Endothelial cell of umbilical vein (primary cell): Measurements from ENCODE around the gene RGS7. TPM values are rescaled to one million over a fixed set of nuclear protein-coding genes. Genes with fewer than 3 reads are reported as not detected.

Experiments used
- BruUV-seq: library from RNA; stranded (reverse); fragments of 400-500 nt; replicated peaks from 2 replicates; lab custom pipeline; 2021; lab: Mats Ljungman, UMichigan
- CTCF ChIA-PET: fragments of 300-600, 350-600 bp; sonication (Branson Sonifier 250); formaldehyde crosslinking; loops from one replicate; lab custom pipeline; 2021; ENCODE audit warnings: antibody characterized with exemption, inconsistent platforms; lab: Charles Lee
- POLR2A ChIA-PET: fragments of 300-600, 350-600 bp; sonication (Branson Sonifier 250); formaldehyde crosslinking; loops from one replicate; lab custom pipeline; 2021; ENCODE audit warnings: antibody characterized with exemption, inconsistent platforms; lab: Charles Lee
- DNase-seq: peaks from one replicate; pipeline ENCODE4 v3.0.0-alpha.2; 2011; ENCODE audit warnings: low read depth, low spot score
- FAIRE-seq: peaks from 2 replicates; lab custom pipeline; 2011; peaks lifted over from hg19 to GRCh38; lab: Jason Lieb, UNC
- H2AFZ ChIP-seq: 2 replicates; pipeline ENCODE4 v1.6.0; 2012; ENCODE audit warnings: low read depth, low read length, control low read depth, inconsistent platforms
- H3K27ac ChIP-seq: 2 replicates; pipeline ENCODE4 v1.5.1; 2011; ENCODE audit warnings: low read depth, mild to moderate bottlenecking, control low read depth, low read length, moderate library complexity; ENCODE audit not compliant: insufficient read depth
- H3K27me3 ChIP-seq, 2 experiments: 2 replicates each; pipeline versions ENCODE4 v1.6.0 to v1.6.1; 2011; ENCODE audit warnings: low read length in 2 of 2, mixed read lengths in 1 of 2; ENCODE audit not compliant: control insufficient read depth in 2 of 2, insufficient read depth in 2 of 2
- H3K36me3 ChIP-seq, 2 experiments: 2 replicates in 1 of 2; 3 replicates in 1 of 2; pipeline ENCODE4 v1.5.1; 2011; ENCODE audit warnings: low read length in 2 of 2, mild to moderate bottlenecking in 1 of 2, moderate library complexity in 1 of 2; ENCODE audit not compliant: control insufficient read depth in 2 of 2, insufficient read depth in 2 of 2; ENCODE audit errors: extremely low read depth in 1 of 2
- H3K4me1 ChIP-seq: 3 replicates; pipeline ENCODE4 v1.5.1; 2011; ENCODE audit warnings: mild to moderate bottlenecking, low read length; ENCODE audit not compliant: control insufficient read depth, insufficient read depth; ENCODE audit errors: extremely low read depth
- H3K4me2 ChIP-seq: 2 replicates; pipeline ENCODE4 v1.6.1; 2011; ENCODE audit warnings: low read length, control low read depth, mixed read lengths; ENCODE audit not compliant: insufficient read depth
- H3K4me3 ChIP-seq, 3 experiments: fragments of 200-600 bp in 1 of 3; sonication (generic), shearing (Covaris generic) in 1 of 3; replicated peaks in 1 of 3; 2 replicates each; pipeline ENCODE4 v1.5.1; 2011 to 2016; ENCODE audit warnings: control low read depth in 3 of 3, low read length in 3 of 3, mild to moderate bottlenecking in 2 of 3, inconsistent platforms in 1 of 3, low read depth in 1 of 3, moderate library complexity in 1 of 3; ENCODE audit not compliant: insufficient read depth in 1 of 3
- H3K79me2 ChIP-seq: 2 replicates; pipeline ENCODE4 v1.6.0; 2012; ENCODE audit warnings: low read length, inconsistent platforms; ENCODE audit not compliant: control insufficient read depth, insufficient read depth
- H3K9ac ChIP-seq: replicated peaks from 2 replicates; pipeline ENCODE3; 2011; ENCODE audit warnings: low read length, control low read depth; ENCODE audit not compliant: insufficient read depth; ENCODE audit errors: extremely low read depth
- H3K9me1 ChIP-seq: replicated peaks from 3 replicates; pipeline ENCODE4 v1.6.0; 2011; ENCODE audit warnings: mild to moderate bottlenecking, low read length; ENCODE audit not compliant: control insufficient read depth, insufficient read depth; ENCODE audit errors: extremely low read depth
- H3K9me3 ChIP-seq: replicated peaks from 2 replicates; pipeline ENCODE4 v1.5.1; 2012; ENCODE audit warnings: low read length, inconsistent platforms; ENCODE audit not compliant: control insufficient read depth, insufficient read depth
- H4K20me1 ChIP-seq: replicated peaks from 2 replicates; pipeline ENCODE3; 2011; ENCODE audit warnings: mild to moderate bottlenecking, low read length; ENCODE audit not compliant: control insufficient read depth, insufficient read depth; ENCODE audit errors: extremely low read depth
- EZH2 ChIP-seq: IDR thresholded peaks from 2 replicates; pipeline ENCODE4 v1.6.1; 2012; ENCODE audit warnings: borderline replicate concordance, low read depth, mild to moderate bottlenecking, moderate library complexity, low read length, inconsistent platforms; ENCODE audit not compliant: severe bottlenecking
- FOS ChIP-seq: IDR thresholded peaks from 2 replicates; pipeline ENCODE4 v1.6.1; 2011; ENCODE audit warnings: mild to moderate bottlenecking, low read length, moderate library complexity, borderline replicate concordance; ENCODE audit not compliant: insufficient read depth
- GATA2 ChIP-seq: IDR thresholded peaks from 2 replicates; pipeline ENCODE4 v1.7.0; 2011; ENCODE audit warnings: low read depth, mild to moderate bottlenecking, moderate library complexity, mixed read lengths, low read length; ENCODE audit not compliant: insufficient read length, insufficient read depth
- JUN ChIP-seq: IDR thresholded peaks from 2 replicates; pipeline ENCODE4 v1.6.1; 2011; ENCODE audit warnings: borderline replicate concordance, low read depth; ENCODE audit not compliant: insufficient read length, insufficient read depth
- MYC ChIP-seq: IDR thresholded peaks from one replicate; pipeline ENCODE4 v1.6.1; 2011; ENCODE audit warnings: mild to moderate bottlenecking, low read depth, low read length
- POLR2A ChIP-seq: IDR thresholded peaks from 2 replicates; pipeline ENCODE4 v1.6.1; 2012; ENCODE audit warnings: low read depth, mild to moderate bottlenecking, control low read depth, low read length
- POLR2AphosphoS5 ChIP-seq: IDR thresholded peaks from 2 replicates; pipeline ENCODE4 v1.6.1; 2012; ENCODE audit warnings: low read depth, mild to moderate bottlenecking, control low read depth, low read length, moderate library complexity; ENCODE audit not compliant: insufficient read depth
- dilution Hi-C: fragments of 300-500 bp; cut with MboI; formaldehyde crosslinking; loops from one replicate; pipeline ENCODE4 v1.15.0; 2019; ENCODE audit warnings: low sequenced_read_pairs; ENCODE audit not compliant: extremely low pct_ligation_motif_present
- intact Hi-C: fragments of 100-400 bp; cut with micrococcal nuclease; formaldehyde crosslinking; loops from one replicate; pipeline ENCODE4 v1.10.0; 2022
- polyA plus RNA-seq, 4 experiments: library from polyadenylated mRNA; depleted of rRNA in 3 of 4; stranded (reverse) in 3 of 4; unstranded in 1 of 4; fragments of >200 nt; gene quantifications; 2 replicates each; pipeline versions ENCODE4 v1.2.1 to v1.2.3, GENCODE V29; 2011 to 2012; ENCODE audit warnings: missing spikeins in 1 of 4
- total RNA-seq: library from RNA; stranded (reverse); gene quantifications from 2 replicates; pipeline ENCODE4 v1.2.3, GENCODE V29; 2021
- TF ChIP-seq, protein P1 (sequence below), 2 donors: IDR thresholded peaks; 1 replicate in 1 of 2; 2 replicates in 1 of 2; pipeline ENCODE4 v1.5.1; 2011; ENCODE audit warnings: low read length in 2 of 2, mild to moderate bottlenecking in 2 of 2, moderate library complexity in 2 of 2, control low read depth in 1 of 2, inconsistent platforms in 1 of 2, low read depth in 1 of 2; ENCODE audit not compliant: insufficient read depth in 1 of 2; ENCODE audit errors: extremely low read depth in 1 of 2
- TF ChIP-seq, protein P2 (sequence below): IDR thresholded peaks from 2 replicates; pipeline ENCODE4 v1.6.1; 2011; ENCODE audit not compliant: insufficient read depth, insufficient read length

Gene RGS7
- total and polyA plus RNA-seq, 2 donors (not counting 3 experiments of a cell fraction or from before 2014, with no cell fraction given) = 0.43 to 0.44 TPM

DNA sequence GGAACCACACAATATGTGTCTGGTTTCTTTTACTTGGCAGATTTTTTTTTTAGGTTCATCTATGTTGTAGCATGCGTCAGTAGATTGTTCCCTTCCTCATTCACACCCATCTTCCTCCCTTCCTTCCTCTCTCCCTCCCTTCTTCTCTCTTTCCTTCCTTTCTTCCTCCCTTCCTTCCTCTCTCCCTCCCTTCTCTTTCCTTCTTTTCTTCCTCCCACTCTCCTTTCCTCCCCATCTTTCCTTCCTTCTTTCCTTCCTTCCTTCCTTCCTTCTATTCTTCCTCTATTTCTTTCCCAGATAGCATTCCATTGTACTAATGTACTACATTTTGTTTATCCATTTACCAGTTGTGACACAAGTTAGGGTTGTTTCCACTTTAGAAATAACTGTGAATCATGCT, 218.0 kb downstream of the RGS7 start:
- H3K79me2 ChIP-seq = no peaks in the 10 kb centered on the region
- CTCF ChIA-PET = no interaction called here
- no peak overlapping the region for H3K9ac ChIP-seq
- H3K9me3 ChIP-seq = no peaks in the 10 kb centered on the region
- H3K36me3 ChIP-seq = no peaks in the 10 kb centered on the region
- H3K4me2 ChIP-seq = no peak overlapping the region
- no peaks in the 10 kb centered on the region for H4K20me1 ChIP-seq
- TF ChIP-seq POLR2AphosphoS5 = no peak
- TF ChIP-seq EZH2 = no peak
- no peak for TF ChIP-seq POLR2A
- TF ChIP-seq, protein P1, sequence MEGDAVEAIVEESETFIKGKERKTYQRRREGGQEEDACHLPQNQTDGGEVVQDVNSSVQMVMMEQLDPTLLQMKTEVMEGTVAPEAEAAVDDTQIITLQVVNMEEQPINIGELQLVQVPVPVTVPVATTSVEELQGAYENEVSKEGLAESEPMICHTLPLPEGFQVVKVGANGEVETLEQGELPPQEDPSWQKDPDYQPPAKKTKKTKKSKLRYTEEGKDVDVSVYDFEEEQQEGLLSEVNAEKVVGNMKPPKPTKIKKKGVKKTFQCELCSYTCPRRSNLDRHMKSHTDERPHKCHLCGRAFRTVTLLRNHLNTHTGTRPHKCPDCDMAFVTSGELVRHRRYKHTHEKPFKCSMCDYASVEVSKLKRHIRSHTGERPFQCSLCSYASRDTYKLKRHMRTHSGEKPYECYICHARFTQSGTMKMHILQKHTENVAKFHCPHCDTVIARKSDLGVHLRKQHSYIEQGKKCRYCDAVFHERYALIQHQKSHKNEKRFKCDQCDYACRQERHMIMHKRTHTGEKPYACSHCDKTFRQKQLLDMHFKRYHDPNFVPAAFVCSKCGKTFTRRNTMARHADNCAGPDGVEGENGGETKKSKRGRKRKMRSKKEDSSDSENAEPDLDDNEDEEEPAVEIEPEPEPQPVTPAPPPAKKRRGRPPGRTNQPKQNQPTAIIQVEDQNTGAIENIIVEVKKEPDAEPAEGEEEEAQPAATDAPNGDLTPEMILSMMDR (IDR thresholded peaks at IDR 0.05; ENCODE audit: extremely low read depth in 1 of 2, insufficient read depth in 1 of 2, low read depth in 1 of 2, low read length in 2 of 2) = no peak
- TF ChIP-seq, protein P2, sequence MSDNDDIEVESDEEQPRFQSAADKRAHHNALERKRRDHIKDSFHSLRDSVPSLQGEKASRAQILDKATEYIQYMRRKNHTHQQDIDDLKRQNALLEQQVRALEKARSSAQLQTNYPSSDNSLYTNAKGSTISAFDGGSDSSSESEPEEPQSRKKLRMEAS = no peak
- TF ChIP-seq FOS = no peak
- intact Hi-C loops (no loop called here), dilution Hi-C loops (no loop called here)
- POLR2A ChIA-PET = no interaction called here
- H3K27ac ChIP-seq = no peak overlapping the region
- no peaks in the 10 kb centered on the region for H3K27me3 ChIP-seq
- no peaks in the 10 kb centered on the region for H3K9me1 ChIP-seq
- no peak for FAIRE-seq
- H3K4me1 ChIP-seq = no peaks in the 10 kb centered on the region
- no TSS peak for BruUV-seq
- no peak for DNase-seq
- no peak overlapping the region for H2AFZ ChIP-seq
- H3K4me3 ChIP-seq = no peak overlapping the region

DNA sequence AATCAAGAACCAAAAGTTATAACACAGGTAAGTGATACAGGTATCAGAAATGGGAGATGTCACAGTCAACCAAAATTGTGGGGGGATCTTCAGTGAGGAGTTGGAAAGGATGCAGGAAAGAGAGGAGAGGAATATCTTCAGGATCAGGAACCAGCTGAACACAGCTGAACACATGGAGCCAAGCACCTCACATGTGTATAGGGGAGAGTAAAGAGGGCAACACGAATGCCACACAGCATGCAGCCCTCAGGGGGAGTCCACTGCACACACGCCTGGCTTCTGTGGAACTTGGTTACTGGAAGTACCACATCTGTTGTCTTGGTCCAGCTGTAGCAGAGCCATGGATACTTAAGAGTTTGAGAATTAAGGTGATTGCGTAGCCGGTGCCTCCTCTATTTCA, 218.8 kb downstream of the RGS7 start:
- H3K9ac ChIP-seq = no peak overlapping the region
- BruUV-seq = no TSS peak
- no peak overlapping the region for H3K4me3 ChIP-seq
- FAIRE-seq (no peak), DNase-seq (no peak)
- no peaks in the 10 kb centered on the region for H3K79me2 ChIP-seq
- ChIA-PET CTCF (no interaction called here), POLR2A (no interaction called here)
- H3K9me3 ChIP-seq = no peaks in the 10 kb centered on the region
- H3K27ac ChIP-seq = no peak overlapping the region
- dilution Hi-C loops = no loop called here
- H3K27me3 ChIP-seq = no peaks in the 10 kb centered on the region
- TF ChIP-seq JUN = no peak
- TF ChIP-seq EZH2 = no peak
- TF ChIP-seq GATA2 = no peak
- TF ChIP-seq, protein P2 = no peak
- TF ChIP-seq FOS = no peak
- no peak for TF ChIP-seq POLR2A
- no peak for TF ChIP-seq POLR2AphosphoS5
- no peak for TF ChIP-seq MYC
- TF ChIP-seq, protein P1 (IDR thresholded peaks at IDR 0.05; ENCODE audit: extremely low read depth in 1 of 2, insufficient read depth in 1 of 2, low read depth in 1 of 2, low read length in 2 of 2) = no peak
- no peaks in the 10 kb centered on the region for H4K20me1 ChIP-seq
- no peak overlapping the region for H3K4me2 ChIP-seq
- no peak overlapping the region for H2AFZ ChIP-seq
- H3K9me1 ChIP-seq = no peaks in the 10 kb centered on the region
- no peaks in the 10 kb centered on the region for H3K36me3 ChIP-seq
- H3K4me1 ChIP-seq = no peaks in the 10 kb centered on the region
- intact Hi-C loops = no loop called here
